ENCODE measurements around the gene RASL12. TPM values are rescaled to one million over a fixed set of nuclear protein-coding genes. Genes with fewer than 3 reads are reported as not detected.
"Not testable (repeated sequence)": the region's sequence is repeated elsewhere in the genome, so short reads cannot be mapped to it uniquely, and the experiment has no call there.

RASL12 gene
- total and polyA plus RNA-seq, 2 of the 8 experiments (the other 6 are each of a cell fraction or from before 2014, with no cell fraction given), result 9.5 to 10.3 TPM

DNA sequence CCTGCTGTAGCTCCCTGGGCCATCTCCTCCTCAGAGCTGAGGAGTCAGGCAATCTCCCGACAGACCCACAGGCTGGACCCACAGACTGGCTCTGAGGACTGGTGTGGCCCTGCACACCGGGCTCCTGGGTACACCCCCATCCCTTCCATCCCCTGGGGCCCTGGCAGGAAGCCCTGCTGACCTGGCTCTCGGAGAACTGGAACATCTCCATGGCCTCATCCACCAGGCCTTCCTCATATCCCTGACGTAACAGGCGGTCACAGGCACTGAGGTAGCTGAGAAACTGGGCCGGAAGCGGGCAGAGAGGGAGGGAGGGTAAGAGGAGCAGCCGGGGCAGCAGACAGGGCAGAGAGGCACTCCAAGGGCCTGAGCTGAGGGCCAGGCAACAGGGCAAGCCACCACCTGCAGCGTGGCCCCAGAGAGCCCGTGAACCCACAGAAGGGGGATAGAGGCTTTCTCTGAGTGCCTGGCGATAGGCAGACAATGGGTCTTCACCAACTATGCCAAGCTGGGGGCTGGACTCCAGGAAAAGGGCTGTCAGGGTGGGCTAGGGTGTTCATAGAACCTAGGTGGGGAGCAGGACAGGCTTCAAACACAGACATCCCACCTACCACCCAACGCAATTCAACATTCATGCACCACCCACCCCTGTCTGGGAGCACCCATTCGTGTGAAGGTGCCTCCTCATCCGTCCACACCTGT, 26.7 kb upstream of the RASL12 start (continued):
- no peak for TF ChIP-seq RNF2 (IDR thresholded peaks at IDR 0.05; ENCODE audit: borderline replicate concordance, low read depth, low read length, missing control alignments, poor library complexity, severe bottlenecking)

DNA sequence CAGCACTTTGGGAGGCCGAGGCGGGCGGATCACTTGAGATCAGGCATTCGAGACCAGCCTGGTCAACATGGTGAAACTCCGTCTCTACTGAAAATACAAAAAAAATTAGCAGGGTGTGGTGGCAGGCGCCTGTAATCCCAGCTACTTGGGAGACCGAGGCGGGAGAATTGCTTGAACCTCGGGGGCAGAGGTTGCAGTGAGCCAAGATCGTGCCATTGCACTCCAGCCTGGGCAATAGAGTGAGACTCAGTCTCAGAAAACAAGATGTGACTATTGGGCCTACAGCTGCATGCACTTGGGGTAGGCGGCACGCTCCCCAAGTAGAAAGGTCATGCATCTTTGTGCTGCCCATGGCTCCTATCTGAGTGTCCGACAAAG, 26.0 kb upstream of the RASL12 start:
- not testable (repeated sequence) for H3K18ac ChIP-seq (ENCODE audit: extremely low read depth, low read length); H4K91ac ChIP-seq (replicated peaks; ENCODE audit: insufficient read length, low read length); H3K27ac ChIP-seq (ENCODE audit: low read depth, low read length); H4K8ac ChIP-seq (ENCODE audit: extremely low read depth, insufficient read depth, low read length); FAIRE-seq; H2AK5ac ChIP-seq (ENCODE audit: low read depth, low read length); H3K9me3 ChIP-seq (ENCODE audit: insufficient read depth in 2 of 2, low read depth in 1 of 2, low read length in 1 of 2); H4K5ac ChIP-seq (ENCODE audit: insufficient read length, low read depth, low read length); H3K36me3 ChIP-seq (ENCODE audit: control insufficient read depth in 2 of 4, insufficient read depth in 4 of 4, low read length in 3 of 4); H3K4me1 ChIP-seq (replicated peaks in 1 of 4; ENCODE audit: control insufficient read depth in 3 of 4, insufficient read depth in 4 of 4, low read length in 3 of 4); H2BK5ac ChIP-seq (ENCODE audit: low read depth, low read length); H3K23me2 ChIP-seq (ENCODE audit: low read depth, low read length); H3K4ac ChIP-seq (replicated peaks; ENCODE audit: insufficient read length, low read depth, low read length); H3K23ac ChIP-seq (ENCODE audit: insufficient read length); H2BK12ac ChIP-seq (ENCODE audit: low read depth, low read length); H3K79me2 ChIP-seq (ENCODE audit: control insufficient read depth in 1 of 2, insufficient read depth in 2 of 2, low read length in 2 of 2); H3K56ac ChIP-seq (replicated peaks; ENCODE audit: insufficient read length, low read depth, low read length); H4K20me1 ChIP-seq (replicated peaks in 1 of 2; ENCODE audit: control insufficient read depth in 1 of 2, insufficient read depth in 2 of 2, low read length in 2 of 2); H2AFZ ChIP-seq (ENCODE audit: low read length); H3K79me1 ChIP-seq (ENCODE audit: low read depth, low read length); H3K14ac ChIP-seq (ENCODE audit: insufficient read length); H2BK20ac ChIP-seq (ENCODE audit: low read length); H3K27me3 ChIP-seq (replicated peaks in 1 of 4; ENCODE audit: control insufficient read depth in 3 of 4, extremely low read depth in 1 of 4, insufficient read depth in 3 of 4, low read length in 3 of 4); H2BK120ac ChIP-seq (replicated peaks; ENCODE audit: low read depth, low read length); H3K9ac ChIP-seq (replicated peaks in 1 of 4; ENCODE audit: extremely low read depth in 1 of 4, low read depth in 3 of 4, low read length in 3 of 4); H3K4me3 ChIP-seq (ENCODE audit: extremely low read depth in 1 of 4, insufficient read depth in 2 of 4, low read depth in 3 of 4, low read length in 4 of 4); H3K4me2 ChIP-seq (ENCODE audit: insufficient read depth in 1 of 2, low read depth in 2 of 2, low read length in 2 of 2); H2BK15ac ChIP-seq (ENCODE audit: low read length); DNase-seq (ENCODE audit: low read depth in 1 of 2, low spot score in 2 of 2)
- CTCF ChIA-PET (ENCODE audit: partially characterized antibody), result interaction anchor here (0.6 to 4.0 kb wide), 9 partner anchors 8 to 72 kb away, joined by 3 to 45 read pairs (median 11); partner anchors contain the start of genes KBTBD13 and RASL12
- 95% methylated on average over 8 of the region's 13 CpGs; no CpG with 5 or more reads in 1 of the 2 experiments for WGBS, 2 experiments (ENCODE audit: extremely low coverage in 1 of 2, insufficient coverage in 1 of 2, insufficient read length in 1 of 2, insufficient replicate concordance in 2 of 2, low coverage in 1 of 2, low lambda C conversion rate in 2 of 2, missing lambda C conversion rate in 1 of 2)
- POLR2A ChIA-PET (ENCODE audit: partially characterized antibody), result interaction anchor here (1.4 to 3.4 kb wide), 3 partner anchors 9 to 26 kb away, joined by 4 to 16 read pairs (median 4); partner anchors contain the start of gene RASL12
